Kidney (tissue), 14 donors: ENCODE measurements around the gene TMEM52. TPM values are rescaled to one million over a fixed set of nuclear protein-coding genes. Genes with fewer than 3 reads are reported as not detected.

Experiments
- DNase-seq, 5 donors: peaks; one replicate each; pipeline ENCODE4 v3.0.0-alpha.2; 2013 to 2020
- FAIRE-seq: peaks from 2 replicates; lab custom pipeline; 2012; peaks lifted over from hg19 to GRCh38; lab: Jason Lieb, UNC
- H3K27ac ChIP-seq, 2 donors: one replicate each; pipeline ENCODE4 v1.7.0; 2013; ENCODE audit warnings: low read depth in 2 of 2, low read length in 2 of 2, inconsistent platforms in 1 of 2
- H3K27me3 ChIP-seq: one replicate; pipeline ENCODE4 v1.7.1; 2013; ENCODE audit warnings: low read length, inconsistent platforms; ENCODE audit not compliant: control insufficient read depth, insufficient read depth
- H3K36me3 ChIP-seq, 3 donors: one replicate each; pipeline versions ENCODE4 v1.7.0 to v1.7.1; 2013; ENCODE audit warnings: low read length in 3 of 3, control low read depth in 1 of 3, inconsistent platforms in 1 of 3; ENCODE audit not compliant: insufficient read depth in 3 of 3, control insufficient read depth in 2 of 3
- H3K4me1 ChIP-seq, 3 donors: one replicate each; pipeline versions ENCODE4 v1.7.0 to v1.7.1; 2013; ENCODE audit warnings: low read length in 3 of 3, inconsistent platforms in 1 of 3, low read depth in 1 of 3; ENCODE audit not compliant: control insufficient read depth in 2 of 3, insufficient read depth in 2 of 3
- H3K4me3 ChIP-seq, 3 donors: one replicate each; pipeline versions ENCODE4 v1.7.0 to v1.8.1; 2013; ENCODE audit warnings: low read length in 3 of 3, control low read depth in 1 of 3, inconsistent platforms in 1 of 3
- H3K9ac ChIP-seq, 3 donors: one replicate each; pipeline versions ENCODE4 v1.7.0 to v1.7.1; 2013; ENCODE audit warnings: low read length in 3 of 3, control low read depth in 1 of 3, inconsistent platforms in 1 of 3
- H3K9me3 ChIP-seq, 3 donors: one replicate each; pipeline versions ENCODE4 v1.7.0 to v1.7.1; 2013; ENCODE audit warnings: low read length in 3 of 3, control low read depth in 1 of 3, inconsistent platforms in 1 of 3; ENCODE audit not compliant: control insufficient read depth in 2 of 3, insufficient read depth in 1 of 3
- CTCF ChIP-seq: IDR thresholded peaks from 3 replicates; pipeline ENCODE4 v1.5.1; 2012; ENCODE audit warnings: mild to moderate bottlenecking, moderate library complexity, borderline replicate concordance; ENCODE audit not compliant: insufficient read depth; ENCODE audit errors: extremely low read depth
- intact Hi-C: fragments of 100-400 bp; cut with DNase I; formaldehyde crosslinking; loops from one replicate; pipeline ENCODE4 v1.11.1; 2022
- polyA plus RNA-seq: library from polyadenylated mRNA; stranded (reverse); fragments of 350-450 nt; fragmentation: Illumina TruSeq; extraction: RNeasy Lipid Tissue Mini Kit (QIAGEN cat#74804); gene quantifications from one replicate; pipeline ENCODE4 v1.2.3, GENCODE V29; 2014; ENCODE audit warnings: low read depth, low replicate concordance; ENCODE audit not compliant: insufficient read depth
- total RNA-seq: library from RNA; stranded (reverse); fragmentation: NEBNext Ultra II Directional; extraction: Animal tissue kit (Norgen Biotek cat#: 25700); gene quantifications from one replicate; pipeline ENCODE4 v1.2.1, GENCODE V29; 2021
- donor health status: control.
- donor health status: control.
- donor health status: control.
- donor health status: control.
- donor health status: control.
- donor health status: DM: yes; HTN: yes; CAD: no.
- donor health status: Normal renal cell carcinoma (clear cell type).

Gene TMEM52
- total and polyA plus RNA-seq, 2 donors from 2014 or later, result 0.50 to 5.1 TPM

- H3K9me3 ChIP-seq, result no peaks in the 10 kb centered on the region
- H3K4me1 ChIP-seq, result no peaks in the 10 kb centered on the region
- DNase-seq (peak in 1 of 5 donors; percentile 30), FAIRE-seq (no peak)
- H3K27ac ChIP-seq, result no peak overlapping the region
- intact Hi-C loops, result no loop called here
- no peak for TF ChIP-seq CTCF
- no peaks in the 10 kb centered on the region for H3K27me3 ChIP-seq
- no peaks in the 10 kb centered on the region for H3K36me3 ChIP-seq
- H3K9ac ChIP-seq, result no peak overlapping the region
- no peak overlapping the region for H3K4me3 ChIP-seq
These were observed 8.0 kb upstream of the TMEM52 start for GRCh38 chr1:1926886-1927660.

- DNase-seq (peak in 2 of 5 donors; percentile 42 to 64), FAIRE-seq (no peak)
- no peak for TF ChIP-seq CTCF
These were observed 7.3 kb upstream of the TMEM52 start for GRCh38 chr1:1926346-1926811.

GRCh38 chr1:1925437-1926345 is 6.6 kb upstream of the TMEM52 start:
- no peak for FAIRE-seq
- no peaks in the 10 kb centered on the region for H3K27me3 ChIP-seq
- no peak for TF ChIP-seq CTCF

More at GRCh38 chr1:1926346-1926811, 7.3 kb upstream of the TMEM52 start:
- Histone ChIP-seq H3K36me3 (no peaks in the 10 kb centered on the region), H3K4me3 (no peak overlapping the region), H3K9ac (no peak overlapping the region), H3K27me3 (no peaks in the 10 kb centered on the region), H3K27ac (no peak overlapping the region), H3K9me3 (no peaks in the 10 kb centered on the region), H3K4me1 (no peaks in the 10 kb centered on the region)
- intact Hi-C loops, result no loop called here

More at GRCh38 chr1:1925437-1926345, 6.6 kb upstream of the TMEM52 start:
- Histone ChIP-seq H3K9ac (no peak overlapping the region), H3K27ac (no peak overlapping the region), H3K36me3 (no peaks in the 10 kb centered on the region), H3K4me3 (no peak overlapping the region), H3K4me1 (no peaks in the 10 kb centered on the region), H3K9me3 (no peaks in the 10 kb centered on the region)
- intact Hi-C loops, result no loop called here
- peak in 2 of 5 donors; percentile 43 to 68 for DNase-seq
